Left hindlimb (tissue), 1 donor: ENCODE data around the gene DEF6.
"Not testable (repeated sequence)": the region's sequence is repeated elsewhere in the genome, so short reads cannot be mapped to it uniquely, and the experiment has no call there.

Experiments used
- DNase-seq: peaks from one replicate; pipeline ENCODE4 v3.0.0-alpha.2; 2018

Gene DEF6

GRCh38 chr6:35280903-35281302 lies 16.7 kb upstream of the DEF6 start:
- DNase-seq = no peak

GRCh38 chr6:35282472-35282871 lies 15.1 kb upstream of the DEF6 start:
- DNase-seq = no peak

DNA sequence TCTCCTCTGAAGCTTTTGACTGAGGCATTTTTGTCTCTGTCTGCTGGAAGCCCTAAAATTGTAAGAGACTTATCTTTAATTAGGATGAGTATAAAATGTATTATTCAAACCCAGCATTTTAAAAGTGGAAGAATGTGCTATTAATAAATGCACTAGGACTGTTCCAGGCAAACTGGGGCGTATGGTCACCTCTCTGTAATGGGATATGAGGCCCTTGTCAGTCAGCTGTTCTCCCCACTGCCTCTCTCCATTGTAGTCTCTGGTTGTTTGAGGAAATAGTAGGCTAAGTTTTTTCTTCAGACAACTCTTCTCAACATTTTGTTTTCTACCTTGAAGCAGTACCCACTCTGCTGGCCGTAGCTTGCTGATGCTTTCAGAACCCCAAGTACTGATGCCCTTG lies 14.3 kb upstream of the DEF6 start:
- no peak for DNase-seq

GRCh38 chr6:35287671-35288396 lies 9.8 kb upstream of the DEF6 start:
- no peak for DNase-seq

- no peak for DNase-seq
Measured at GRCh38 chr6:35288834-35289233, 8.8 kb upstream of the DEF6 start.

DNA sequence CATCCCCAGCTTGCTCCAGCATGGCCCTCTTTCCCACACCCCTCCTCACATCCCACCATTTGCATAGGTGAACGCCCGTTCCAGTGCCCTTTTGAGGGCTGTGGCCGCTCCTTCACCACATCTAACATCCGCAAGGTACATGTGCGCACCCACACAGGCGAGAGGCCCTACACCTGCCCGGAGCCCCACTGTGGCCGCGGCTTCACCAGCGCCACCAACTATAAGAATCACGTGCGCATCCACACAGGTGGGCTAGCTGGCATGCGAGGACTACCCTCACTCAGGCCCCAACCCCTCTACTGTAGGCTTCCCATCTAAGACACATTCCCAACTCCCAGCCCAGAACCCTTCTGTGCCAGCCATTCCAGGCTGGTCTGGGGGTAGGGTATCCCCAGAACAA lies 6.1 kb upstream of the DEF6 start:
- no peak for DNase-seq

DNA sequence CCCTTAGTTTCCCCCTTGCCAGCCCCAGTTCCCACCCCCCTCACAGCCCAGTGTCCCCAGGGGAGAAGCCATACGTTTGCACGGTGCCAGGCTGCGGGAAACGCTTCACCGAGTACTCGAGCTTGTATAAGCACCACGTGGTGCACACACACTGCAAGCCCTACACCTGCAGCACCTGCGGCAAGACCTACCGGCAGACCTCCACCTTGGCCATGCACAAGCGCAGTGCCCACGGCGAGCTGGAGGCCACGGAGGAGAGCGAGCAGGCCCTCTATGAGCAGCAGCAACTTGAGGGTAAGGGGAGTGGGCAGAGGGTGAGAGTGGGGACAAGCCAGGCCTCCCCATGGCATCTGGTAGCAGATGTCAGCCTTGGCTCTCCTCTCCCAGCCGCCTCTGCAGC lies 5.1 kb upstream of the DEF6 start:
- no peak for DNase-seq

- DNase-seq = no peak
Measured at GRCh38 chr6:35293681-35294080, 3.9 kb upstream of the DEF6 start.

GRCh38 chr6:35294308-35294945 lies 3.2 kb upstream of the DEF6 start:
- no peak for DNase-seq

DNA sequence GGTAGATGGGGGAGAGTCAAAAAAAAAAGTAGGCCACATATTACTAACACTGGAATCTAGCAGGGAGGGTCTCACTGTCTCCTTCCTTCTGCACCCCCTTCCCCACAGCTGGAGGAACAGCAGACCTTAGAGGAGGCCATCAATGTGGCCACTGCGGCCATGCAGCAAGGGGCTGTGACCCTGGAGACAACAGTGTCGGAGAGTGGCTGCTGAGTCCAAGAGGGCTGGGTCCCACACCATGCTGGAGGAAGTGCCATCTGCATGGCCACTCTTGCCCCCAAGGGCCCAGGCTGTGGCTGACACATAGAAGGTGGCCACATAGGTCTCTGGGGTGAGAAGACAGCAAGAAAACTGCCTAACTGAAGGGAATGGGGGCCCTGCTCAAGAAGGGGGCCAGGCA lies 2.6 kb upstream of the DEF6 start:
- no peak for DNase-seq

DNA sequence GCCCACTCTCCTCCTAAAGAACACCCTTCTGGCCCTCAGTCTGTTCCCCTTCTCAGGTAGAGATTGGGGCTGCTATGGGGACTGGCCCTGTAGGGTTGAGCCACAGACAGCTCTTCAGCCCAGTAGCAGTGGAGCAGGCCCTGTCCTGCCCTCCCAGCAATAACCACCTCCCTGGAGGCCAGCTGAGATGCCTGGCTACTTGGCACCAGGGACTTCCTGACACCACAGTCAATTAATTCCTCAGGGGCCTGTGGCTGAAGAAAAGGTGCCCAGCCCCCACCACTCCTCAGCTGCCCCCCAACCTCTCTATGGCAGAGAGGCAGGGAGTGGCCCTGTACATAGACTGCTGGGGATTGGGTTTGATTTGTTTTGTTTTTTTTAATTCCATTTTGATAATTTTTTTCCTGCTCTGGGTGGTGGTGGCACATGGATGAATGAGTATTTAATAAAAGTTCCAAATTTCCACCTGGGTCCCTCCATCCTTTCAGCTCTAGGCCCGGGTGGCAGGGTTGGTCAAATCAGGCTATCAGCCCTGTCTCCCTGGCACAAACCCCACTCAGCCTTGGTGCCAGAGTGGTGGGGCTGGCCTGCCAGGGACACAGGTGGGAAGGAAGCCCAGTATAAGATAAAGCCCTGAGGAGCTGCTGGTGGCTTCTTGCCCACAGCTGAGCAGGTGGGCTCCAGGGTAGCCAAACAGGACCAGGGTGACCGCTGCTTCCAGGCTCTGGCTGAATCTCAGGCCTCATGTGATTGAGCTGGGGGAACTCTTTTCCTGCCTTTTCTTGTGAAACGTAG lies 1.9 kb upstream of the DEF6 start:
- DNase-seq = no peak

- no peak for DNase-seq
Measured at GRCh38 chr6:35296931-35297600, 552 bp upstream of the DEF6 start.

- DNase-seq = no peak
Measured at GRCh38 chr6:35298625-35299140, 1.1 kb downstream of the DEF6 start.

- no peak for DNase-seq
Measured at GRCh38 chr6:35299674-35300073, 2.1 kb downstream of the DEF6 start.

- DNase-seq = no peak
Measured at GRCh38 chr6:35300848-35301247, 3.2 kb downstream of the DEF6 start.

DNA sequence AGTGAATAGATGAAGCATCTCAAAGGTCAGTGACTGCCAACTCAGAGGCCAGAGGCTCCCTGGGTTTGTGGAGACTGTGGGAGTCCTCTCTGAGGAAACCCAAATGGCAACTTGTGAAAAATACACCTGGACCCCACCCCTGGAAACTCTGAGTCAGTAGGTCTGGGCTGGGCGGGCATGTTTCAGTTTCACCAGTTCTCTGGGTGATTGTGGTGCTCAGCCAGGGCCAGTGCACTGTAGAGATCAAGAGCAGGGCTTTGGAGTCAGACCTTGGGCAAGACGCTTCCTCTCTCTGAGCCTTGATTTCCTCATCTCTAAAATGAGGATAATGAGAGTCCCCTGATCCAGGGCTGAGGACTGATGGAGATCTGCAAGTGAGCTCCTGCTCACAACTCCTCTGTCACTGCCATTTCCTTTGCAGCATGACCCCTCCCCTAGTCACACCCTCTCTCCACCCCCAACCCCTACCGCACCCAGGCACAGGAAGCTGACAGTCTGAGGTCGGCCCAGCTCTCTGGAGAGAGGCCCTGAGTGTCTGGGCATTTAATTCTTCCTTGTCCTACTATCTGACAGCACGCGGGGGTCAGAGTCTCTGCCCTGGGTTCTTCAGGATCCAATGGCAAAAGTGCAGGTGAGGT lies 5.1 kb downstream of the DEF6 start:
- no peak for DNase-seq

DNA sequence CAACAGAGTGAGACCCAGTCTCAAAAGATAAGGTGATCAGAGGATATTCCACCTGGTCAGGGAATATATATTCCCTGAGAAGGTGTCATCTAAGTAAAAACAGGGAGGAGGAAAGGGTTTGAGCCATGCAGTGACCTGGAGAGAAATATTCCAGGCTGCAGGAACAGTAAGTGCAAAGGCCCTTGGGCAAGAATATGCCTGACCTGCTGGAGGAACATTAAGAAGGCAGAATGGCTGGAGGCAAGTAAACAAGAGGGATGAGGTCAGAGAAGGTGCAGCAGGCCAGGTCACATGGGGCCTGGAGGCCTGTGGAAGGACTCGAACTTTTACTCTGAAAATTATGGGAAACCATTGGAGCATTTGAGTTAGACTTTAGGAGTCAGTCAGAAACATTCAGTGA lies 6.7 kb downstream of the DEF6 start:
- no peak for DNase-seq

GRCh38 chr6:35305117-35305516 lies 7.5 kb downstream of the DEF6 start:
- DNase-seq = no peak

GRCh38 chr6:35307138-35307537 lies 9.5 kb downstream of the DEF6 start:
- DNase-seq = not testable (repeated sequence)

DNA sequence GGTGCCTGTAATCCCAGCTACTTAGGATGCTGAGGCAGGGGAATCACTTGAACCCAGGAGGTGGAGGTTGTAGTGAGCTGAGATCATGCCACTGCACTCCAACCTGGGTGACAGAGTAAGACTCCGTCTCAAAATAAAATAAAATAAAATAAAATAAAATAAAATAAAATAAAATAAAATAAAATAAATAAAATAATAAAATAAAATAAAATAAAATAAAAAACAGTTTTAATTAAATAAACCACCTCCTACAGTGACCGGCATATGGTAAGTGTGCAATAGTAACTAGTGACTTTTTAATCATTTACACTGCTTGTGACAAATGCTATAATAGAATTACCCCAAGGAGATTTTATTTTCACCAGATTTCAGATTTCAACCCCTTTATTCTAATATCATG lies 10.9 kb downstream of the DEF6 start:
- DNase-seq = not testable (repeated sequence)

DNA sequence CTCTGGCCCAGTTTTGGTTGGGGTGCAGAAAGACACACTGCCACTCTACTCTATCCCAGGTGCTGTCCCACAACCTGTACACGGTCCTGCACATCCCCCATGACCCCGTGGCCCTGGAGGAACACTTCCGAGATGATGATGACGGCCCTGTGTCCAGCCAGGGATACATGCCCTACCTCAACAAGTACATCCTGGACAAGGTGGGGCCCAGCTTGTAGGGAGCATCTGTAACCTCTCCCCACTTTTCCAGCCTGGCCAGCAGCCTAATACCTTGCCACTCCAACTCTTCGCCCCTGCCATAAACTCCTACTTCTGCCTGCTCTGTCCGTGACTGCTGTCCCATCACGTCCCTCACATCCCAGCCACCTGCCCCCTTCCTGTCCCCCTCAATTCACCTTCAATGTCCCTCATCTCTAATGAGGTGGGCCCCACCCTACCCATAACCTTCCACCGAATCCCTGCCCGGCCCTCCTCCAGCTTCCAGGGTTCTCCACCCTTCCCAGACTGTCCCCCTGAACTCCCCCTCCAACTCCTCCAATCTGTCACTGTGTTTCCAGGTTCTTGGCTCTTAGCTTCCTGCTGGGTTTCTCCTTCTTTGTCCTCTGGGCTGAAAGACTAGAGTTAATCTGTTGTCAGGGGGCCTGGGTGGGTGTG lies 12.1 kb downstream of the DEF6 start:
- no peak for DNase-seq

- DNase-seq = no peak
Measured at GRCh38 chr6:35310265-35310831, 12.7 kb downstream of the DEF6 start.
